ENCODE measurements around the gene SLC51B. TPM values are rescaled to one million over a fixed set of nuclear protein-coding genes. Genes with fewer than 3 reads are reported as not detected.

The SLC51B gene
- total and polyA plus RNA-seq, 7 donors: 0.04 to 0.07 TPM; not detected in 5

GRCh38 chr15:65058394-65059368 is 13.5 kb downstream of the SLC51B start:
- H3K9me3 ChIP-seq: no peaks in the 10 kb centered on the region
- no peak for DNase-seq
- H3K27me3 ChIP-seq (ENCODE audit: insufficient read depth in 3 of 3, low read length in 2 of 3): no peaks in the 10 kb centered on the region
- no peak overlapping the region for H3K27ac ChIP-seq
- TF ChIP-seq CTCF (IDR thresholded peaks at IDR 0.05): no peak
- 85 to 87% (median 86%) methylated on average over 16 of the region's 16 CpGs for WGBS, 3 donors
- ATAC-seq: no peak
- H3K4me3 ChIP-seq: no peak overlapping the region
- intact Hi-C loops (cut with DNase I): no loop called here
- H3K36me3 ChIP-seq (ENCODE audit: insufficient read depth in 1 of 2, low read depth in 1 of 2): peaks cover 3 to 37% of the 10 kb centered on the region in 2 donors
- H3K4me1 ChIP-seq: no peaks in the 10 kb centered on the region

- H3K9me3 ChIP-seq: no peaks in the 10 kb centered on the region
- no peak overlapping the region for H3K27ac ChIP-seq
- H3K36me3 ChIP-seq (ENCODE audit: insufficient read depth in 1 of 2, low read depth in 1 of 2): peaks cover 3 to 37% of the 10 kb centered on the region in 2 donors
- ATAC-seq (no peak), DNase-seq (no peak)
- intact Hi-C loops (cut with DNase I): no loop called here
- H3K4me1 ChIP-seq: no peaks in the 10 kb centered on the region
- TF ChIP-seq CTCF (IDR thresholded peaks at IDR 0.05): no peak
- H3K27me3 ChIP-seq (ENCODE audit: insufficient read depth in 3 of 3, low read length in 2 of 3): no peaks in the 10 kb centered on the region
- WGBS, 3 donors: 77 to 82% (median 77%) methylated on average over 3 of the region's 3 CpGs
- no peak overlapping the region for H3K4me3 ChIP-seq
These were observed 14.2 kb downstream of the SLC51B start for GRCh38 chr15:65059369-65059750.

- DNase-seq: no peak
- H3K4me1 ChIP-seq: no peaks in the 10 kb centered on the region
- H3K36me3 ChIP-seq (ENCODE audit: insufficient read depth in 1 of 2, low read depth in 1 of 2): peaks cover 3 to 34% of the 10 kb centered on the region in 2 donors
These were observed 14.9 kb downstream of the SLC51B start for GRCh38 chr15:65059931-65060596.

GRCh38 chr15:65060641-65061397 is 15.6 kb downstream of the SLC51B start:
- Histone ChIP-seq H3K27me3 (ENCODE audit: insufficient read depth in 3 of 3, low read length in 2 of 3) (no peaks in the 10 kb centered on the region), H3K4me3 (no peak overlapping the region), H3K9me3 (no peaks in the 10 kb centered on the region), H3K27ac (no peak overlapping the region), H3K4me1 (no peaks in the 10 kb centered on the region), H3K36me3 (ENCODE audit: insufficient read depth in 1 of 2, low read depth in 1 of 2) (peaks cover 3 to 34% of the 10 kb centered on the region in 2 donors)
- no peak for DNase-seq
- WGBS, 3 donors: 72 to 84% (median 78%) methylated on average over 6 of the region's 6 CpGs
- intact Hi-C loops (cut with DNase I): no loop called here
- no peak for ATAC-seq
- no peak for TF ChIP-seq CTCF (IDR thresholded peaks at IDR 0.05)

More at GRCh38 chr15:65059931-65060596, 14.9 kb downstream of the SLC51B start:
- Histone ChIP-seq H3K9me3 (no peaks in the 10 kb centered on the region), H3K27ac (no peak overlapping the region), H3K27me3 (ENCODE audit: insufficient read depth in 3 of 3, low read length in 2 of 3) (no peaks in the 10 kb centered on the region), H3K4me3 (no peak overlapping the region)
- WGBS, 3 donors: 78 to 84% (median 82%) methylated on average over 4 of the region's 4 CpGs
- no peak for TF ChIP-seq CTCF (IDR thresholded peaks at IDR 0.05)
- intact Hi-C loops (cut with DNase I): no loop called here
- ATAC-seq: no peak

Data from psoas muscle (tissue), 8 donors.